Measurements from ENCODE around the gene SS18L1. TPM values are rescaled to one million over a fixed set of nuclear protein-coding genes. Genes with fewer than 3 reads are reported as not detected.

The SS18L1 gene
- total RNA-seq, 1 experiment from 2014 or later = 21.6 TPM

DNA sequence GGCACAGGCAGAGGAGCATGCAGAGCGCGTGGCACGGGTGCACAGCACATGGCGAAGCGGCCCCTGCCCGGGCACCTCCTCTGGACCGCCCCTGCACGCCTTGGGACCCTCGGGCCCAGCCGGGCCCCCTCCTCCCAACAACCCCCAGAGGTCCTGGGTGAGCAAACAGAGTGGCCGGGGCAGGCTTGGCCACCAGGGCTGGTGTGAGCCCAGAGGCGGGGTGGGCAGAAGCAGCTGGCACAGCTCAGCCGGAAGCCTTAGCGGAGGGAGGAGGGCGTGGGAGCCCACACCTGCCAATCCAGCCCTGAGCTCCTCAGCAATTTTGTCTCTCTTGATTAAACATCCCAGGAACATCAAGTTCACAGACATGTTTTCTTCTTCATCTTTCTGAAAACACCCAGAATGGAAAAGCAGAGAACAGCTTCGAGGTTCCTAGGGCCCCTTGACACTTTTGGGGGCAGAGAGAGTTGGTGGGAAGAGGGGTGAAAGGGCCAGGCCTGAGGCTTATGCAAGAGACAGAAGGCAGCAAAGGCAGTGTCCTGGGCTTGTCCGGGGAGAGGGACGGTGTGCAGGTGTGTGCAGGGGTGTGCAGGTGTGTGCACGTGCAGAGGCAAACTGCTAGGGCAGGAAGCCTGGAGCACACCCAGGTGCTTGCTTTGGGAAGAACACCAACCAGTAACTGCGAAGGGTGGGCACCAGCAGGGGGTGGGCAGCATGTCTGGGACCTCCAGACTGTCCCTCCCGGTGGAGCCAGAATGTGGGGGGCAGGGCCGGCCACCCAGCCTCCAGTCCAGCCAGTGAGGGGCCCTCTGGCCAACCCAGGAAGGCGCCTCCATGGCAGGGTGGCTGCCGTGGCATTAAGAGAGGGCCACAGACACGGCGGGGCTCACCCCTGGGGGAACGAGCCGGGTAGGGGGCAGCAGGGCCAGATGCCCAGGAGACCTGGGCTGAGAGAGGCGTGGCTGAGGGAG lies 71.7 kb downstream of the SS18L1 start:
- Histone ChIP-seq H3K27ac (ENCODE audit: low read length) (no peak overlapping the region), H3K36me3 (ENCODE audit: control insufficient read depth, insufficient read depth, low read length) (no peaks in the 10 kb centered on the region), H3K9me3 (ENCODE audit: control insufficient read depth, insufficient read depth, low read depth, low read length) (no peaks in the 10 kb centered on the region), H3K27me3 (ENCODE audit: control insufficient read depth, insufficient read depth, low read length) (no peaks in the 10 kb centered on the region), H3K4me1 (ENCODE audit: control insufficient read depth, insufficient read depth, low read length) (peaks cover 11% of the 10 kb centered on the region), H3K4me3 (ENCODE audit: low read depth in 2 of 2, low read length in 2 of 2) (no peak overlapping the region)
- in situ Hi-C loops (cut with HindIII; ENCODE audit: low pct_unique_long_range_greater_than_20kb, low sequenced_read_pairs) = no loop called here
- ATAC-seq (no peak), DNase-seq (ENCODE audit: low read depth, low spot score) (no peak)
- CTCF ChIA-PET = no interaction called here
- BruUV-seq (replicated peaks) = no TSS peak
- POLR2A ChIA-PET = no interaction called here
- TF ChIP-seq, protein P1, sequence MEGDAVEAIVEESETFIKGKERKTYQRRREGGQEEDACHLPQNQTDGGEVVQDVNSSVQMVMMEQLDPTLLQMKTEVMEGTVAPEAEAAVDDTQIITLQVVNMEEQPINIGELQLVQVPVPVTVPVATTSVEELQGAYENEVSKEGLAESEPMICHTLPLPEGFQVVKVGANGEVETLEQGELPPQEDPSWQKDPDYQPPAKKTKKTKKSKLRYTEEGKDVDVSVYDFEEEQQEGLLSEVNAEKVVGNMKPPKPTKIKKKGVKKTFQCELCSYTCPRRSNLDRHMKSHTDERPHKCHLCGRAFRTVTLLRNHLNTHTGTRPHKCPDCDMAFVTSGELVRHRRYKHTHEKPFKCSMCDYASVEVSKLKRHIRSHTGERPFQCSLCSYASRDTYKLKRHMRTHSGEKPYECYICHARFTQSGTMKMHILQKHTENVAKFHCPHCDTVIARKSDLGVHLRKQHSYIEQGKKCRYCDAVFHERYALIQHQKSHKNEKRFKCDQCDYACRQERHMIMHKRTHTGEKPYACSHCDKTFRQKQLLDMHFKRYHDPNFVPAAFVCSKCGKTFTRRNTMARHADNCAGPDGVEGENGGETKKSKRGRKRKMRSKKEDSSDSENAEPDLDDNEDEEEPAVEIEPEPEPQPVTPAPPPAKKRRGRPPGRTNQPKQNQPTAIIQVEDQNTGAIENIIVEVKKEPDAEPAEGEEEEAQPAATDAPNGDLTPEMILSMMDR (IDR thresholded peaks at IDR 0.05) = no peak
- TF ChIP-seq POLR2AphosphoS5 (IDR thresholded peaks at IDR 0.05; ENCODE audit: low read depth, low read length) = no peak
- TF ChIP-seq TCF7L2 (IDR thresholded peaks at IDR 0.05; ENCODE audit: low read depth, low read length) = no peak
- TF ChIP-seq, protein P2, sequence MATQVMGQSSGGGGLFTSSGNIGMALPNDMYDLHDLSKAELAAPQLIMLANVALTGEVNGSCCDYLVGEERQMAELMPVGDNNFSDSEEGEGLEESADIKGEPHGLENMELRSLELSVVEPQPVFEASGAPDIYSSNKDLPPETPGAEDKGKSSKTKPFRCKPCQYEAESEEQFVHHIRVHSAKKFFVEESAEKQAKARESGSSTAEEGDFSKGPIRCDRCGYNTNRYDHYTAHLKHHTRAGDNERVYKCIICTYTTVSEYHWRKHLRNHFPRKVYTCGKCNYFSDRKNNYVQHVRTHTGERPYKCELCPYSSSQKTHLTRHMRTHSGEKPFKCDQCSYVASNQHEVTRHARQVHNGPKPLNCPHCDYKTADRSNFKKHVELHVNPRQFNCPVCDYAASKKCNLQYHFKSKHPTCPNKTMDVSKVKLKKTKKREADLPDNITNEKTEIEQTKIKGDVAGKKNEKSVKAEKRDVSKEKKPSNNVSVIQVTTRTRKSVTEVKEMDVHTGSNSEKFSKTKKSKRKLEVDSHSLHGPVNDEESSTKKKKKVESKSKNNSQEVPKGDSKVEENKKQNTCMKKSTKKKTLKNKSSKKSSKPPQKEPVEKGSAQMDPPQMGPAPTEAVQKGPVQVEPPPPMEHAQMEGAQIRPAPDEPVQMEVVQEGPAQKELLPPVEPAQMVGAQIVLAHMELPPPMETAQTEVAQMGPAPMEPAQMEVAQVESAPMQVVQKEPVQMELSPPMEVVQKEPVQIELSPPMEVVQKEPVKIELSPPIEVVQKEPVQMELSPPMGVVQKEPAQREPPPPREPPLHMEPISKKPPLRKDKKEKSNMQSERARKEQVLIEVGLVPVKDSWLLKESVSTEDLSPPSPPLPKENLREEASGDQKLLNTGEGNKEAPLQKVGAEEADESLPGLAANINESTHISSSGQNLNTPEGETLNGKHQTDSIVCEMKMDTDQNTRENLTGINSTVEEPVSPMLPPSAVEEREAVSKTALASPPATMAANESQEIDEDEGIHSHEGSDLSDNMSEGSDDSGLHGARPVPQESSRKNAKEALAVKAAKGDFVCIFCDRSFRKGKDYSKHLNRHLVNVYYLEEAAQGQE (IDR thresholded peaks at IDR 0.05; ENCODE audit: insufficient read depth in 1 of 2, low read depth in 2 of 2, low read length in 1 of 2) = no peak
- no peak for TF ChIP-seq SIN3A (IDR thresholded peaks at IDR 0.05; ENCODE audit: borderline replicate concordance, insufficient read depth, low read depth, low read length)
- intact Hi-C loops (cut with micrococcal nuclease; ENCODE audit: unreplicated experiment) = no loop called here

DNA sequence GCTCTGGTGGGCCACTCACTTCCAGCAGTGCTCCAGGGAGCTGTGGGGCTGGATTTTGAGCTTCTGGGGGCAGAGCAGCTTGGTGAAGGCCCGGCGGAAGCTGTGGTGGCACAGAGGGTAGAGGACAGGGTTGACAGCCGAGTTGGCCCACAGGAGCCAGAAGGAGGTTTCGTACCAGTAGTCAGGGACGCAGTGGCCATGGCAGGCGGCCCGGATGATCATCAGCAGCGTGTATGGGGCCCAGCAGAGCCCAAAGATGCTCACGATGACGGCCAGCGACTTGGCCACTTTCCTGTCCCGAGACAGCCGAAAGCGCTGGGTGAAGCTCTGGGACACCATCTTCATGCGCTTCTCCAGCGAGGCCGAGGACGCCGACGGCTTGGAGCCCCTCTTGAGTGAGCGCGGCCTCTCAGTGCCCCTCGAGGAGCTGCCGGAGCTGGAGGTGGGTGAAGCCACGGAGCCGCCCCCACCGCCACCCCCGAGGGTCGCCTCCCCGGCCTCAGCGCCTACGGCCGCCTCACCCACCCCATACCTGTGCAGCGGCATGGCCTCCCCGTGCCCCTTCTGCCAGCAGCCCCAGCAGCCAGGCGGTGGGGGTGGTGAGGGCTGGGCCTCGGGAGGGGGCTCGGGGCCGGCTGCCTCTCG lies 72.5 kb downstream of the SS18L1 start:
- Histone ChIP-seq H3K36me3 (ENCODE audit: control insufficient read depth, insufficient read depth, low read length) (no peaks in the 10 kb centered on the region), H3K9me3 (ENCODE audit: control insufficient read depth, insufficient read depth, low read depth, low read length) (no peaks in the 10 kb centered on the region), H3K27ac (ENCODE audit: low read length) (no peak overlapping the region), H3K4me1 (ENCODE audit: control insufficient read depth, insufficient read depth, low read length) (peaks cover 11% of the 10 kb centered on the region), H3K27me3 (ENCODE audit: control insufficient read depth, insufficient read depth, low read length) (no peaks in the 10 kb centered on the region), H3K4me3 (ENCODE audit: low read depth in 2 of 2, low read length in 2 of 2) (no peak overlapping the region)
- CTCF ChIA-PET = no interaction called here
- ATAC-seq = no peak
- no peak for DNase-seq (ENCODE audit: low read depth, low spot score)
- BruUV-seq (replicated peaks) = no TSS peak
- TF ChIP-seq, protein P1 (IDR thresholded peaks at IDR 0.05) = no peak
- POLR2A ChIA-PET = no interaction called here
- in situ Hi-C loops (cut with HindIII; ENCODE audit: low pct_unique_long_range_greater_than_20kb, low sequenced_read_pairs) (no loop called here), intact Hi-C loops (cut with micrococcal nuclease; ENCODE audit: unreplicated experiment) (no loop called here)

Measured in Panc1 (cell line).